GM12801 (cell line): Measurements from ENCODE around the gene CHRNA7.

Experiments
- CTCF ChIP-seq: IDR thresholded peaks from one replicate; pipeline ENCODE4 v1.5.1; 2011; ENCODE audit warnings: control low read depth; ENCODE audit not compliant: insufficient read length; ENCODE audit errors: extremely low read depth

The CHRNA7 gene

DNA sequence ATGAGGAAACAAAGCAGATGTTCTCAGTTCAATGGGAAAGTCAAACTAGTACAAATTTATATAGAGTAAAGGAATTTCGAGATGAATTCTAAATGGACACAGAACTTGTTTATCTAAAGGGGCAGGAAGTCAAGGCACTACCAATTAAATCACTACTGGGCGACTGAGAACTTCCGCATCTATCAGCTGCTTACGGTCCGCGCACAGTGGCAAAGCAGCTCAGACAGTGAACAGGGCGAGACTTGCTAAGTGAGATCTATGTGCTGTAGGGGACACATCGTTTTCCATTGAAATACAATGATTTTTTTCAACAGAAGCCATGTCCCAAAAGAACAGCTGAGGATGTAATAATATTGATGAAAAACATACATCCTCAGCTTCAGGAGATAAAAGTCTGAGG is 105.0 kb downstream of the CHRNA7 start:
- no peak for TF ChIP-seq CTCF

GRCh38 chr15:32148833-32149555 is 118.7 kb downstream of the CHRNA7 start:
- no peak for TF ChIP-seq CTCF

GRCh38 chr15:32152574-32152973 is 122.3 kb downstream of the CHRNA7 start:
- TF ChIP-seq CTCF = no peak

- TF ChIP-seq CTCF = no peak
Measured at GRCh38 chr15:32218666-32219065, 188.4 kb downstream of the CHRNA7 start.
